ENCODE measurements around the gene ELF1. TPM values are rescaled to one million over a fixed set of nuclear protein-coding genes. Genes with fewer than 3 reads are reported as not detected.

ELF1 gene
- total and polyA plus RNA-seq, 2 experiments from 2014 or later = 39.4 to 91.1 TPM

DNA sequence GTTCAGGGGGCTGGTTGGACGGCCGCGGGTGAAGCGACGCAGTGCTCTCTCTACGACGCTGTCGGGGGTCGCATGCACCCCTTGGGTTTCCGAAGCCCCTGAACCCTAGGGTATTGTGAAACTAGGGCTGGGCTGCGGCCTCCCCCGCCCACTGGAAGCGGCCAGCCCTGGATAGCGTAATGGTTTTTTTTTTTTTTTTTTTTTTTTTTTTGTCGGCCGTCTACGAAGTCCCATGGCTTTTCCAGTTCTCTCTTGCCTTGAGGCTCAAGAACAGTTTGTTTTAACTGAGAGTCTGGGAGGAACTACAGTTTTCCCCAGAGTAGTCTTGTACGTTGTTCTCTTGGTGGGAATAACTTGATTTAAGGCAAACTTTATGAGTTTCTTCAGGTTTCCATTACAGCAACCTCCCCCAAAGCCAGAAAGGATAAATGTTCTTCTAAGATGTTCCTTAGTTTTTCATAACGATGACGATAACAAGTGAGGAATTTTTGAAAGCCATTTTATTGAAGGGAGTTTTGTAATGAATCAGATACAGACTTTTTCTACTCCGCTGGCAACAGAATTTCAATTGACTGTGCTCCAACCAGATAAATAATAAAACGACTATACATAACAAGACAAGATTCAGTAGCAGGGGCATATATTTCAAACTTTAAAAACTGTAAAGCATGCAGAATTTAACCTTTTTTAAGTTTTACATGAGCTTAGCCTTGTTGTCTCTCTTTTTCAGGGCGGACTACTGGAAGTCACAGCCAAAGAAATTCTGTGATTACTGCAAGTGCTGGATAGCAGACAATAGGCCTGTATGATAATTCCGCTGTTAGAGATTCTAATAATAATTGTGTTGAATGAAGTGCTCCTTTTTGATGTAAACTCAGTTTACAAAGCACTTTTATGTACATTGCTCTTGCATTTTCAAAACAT lies 43.1 kb upstream of the ELF1 start:
- Histone ChIP-seq H3K27me3 (no peaks in the 10 kb centered on the region), H3K9me3 (ENCODE audit: low read depth) (no peaks in the 10 kb centered on the region), H3K4me3 (peak overlapping the region; percentile 70), H4K20me1 (ENCODE audit: insufficient read depth, poor library complexity, severe bottlenecking) (peaks cover 22% of the 10 kb centered on the region), H2AFZ (peak overlapping the region; percentile 61), H3K79me2 (peaks cover 62% of the 10 kb centered on the region), H3K4me2 (peak overlapping the region; percentile 85), H3K27ac (peak overlapping the region; percentile 100), H3K4me1 (ENCODE audit: insufficient read depth) (peaks cover 42% of the 10 kb centered on the region), H3K36me3 (replicated peaks; ENCODE audit: insufficient read depth, low read depth) (no peaks in the 10 kb centered on the region), H3K9me2 (replicated peaks; ENCODE audit: insufficient read depth) (no peaks in the 10 kb centered on the region)
- no peak for TF ChIP-seq EZH2 (IDR thresholded peaks at IDR 0.05; ENCODE audit: borderline replicate concordance)
- no peak for TF ChIP-seq EZH2phosphoT487 (IDR thresholded peaks at IDR 0.05; ENCODE audit: low read depth, severe bottlenecking, unreplicated experiment)
- TF ChIP-seq, protein P1, sequence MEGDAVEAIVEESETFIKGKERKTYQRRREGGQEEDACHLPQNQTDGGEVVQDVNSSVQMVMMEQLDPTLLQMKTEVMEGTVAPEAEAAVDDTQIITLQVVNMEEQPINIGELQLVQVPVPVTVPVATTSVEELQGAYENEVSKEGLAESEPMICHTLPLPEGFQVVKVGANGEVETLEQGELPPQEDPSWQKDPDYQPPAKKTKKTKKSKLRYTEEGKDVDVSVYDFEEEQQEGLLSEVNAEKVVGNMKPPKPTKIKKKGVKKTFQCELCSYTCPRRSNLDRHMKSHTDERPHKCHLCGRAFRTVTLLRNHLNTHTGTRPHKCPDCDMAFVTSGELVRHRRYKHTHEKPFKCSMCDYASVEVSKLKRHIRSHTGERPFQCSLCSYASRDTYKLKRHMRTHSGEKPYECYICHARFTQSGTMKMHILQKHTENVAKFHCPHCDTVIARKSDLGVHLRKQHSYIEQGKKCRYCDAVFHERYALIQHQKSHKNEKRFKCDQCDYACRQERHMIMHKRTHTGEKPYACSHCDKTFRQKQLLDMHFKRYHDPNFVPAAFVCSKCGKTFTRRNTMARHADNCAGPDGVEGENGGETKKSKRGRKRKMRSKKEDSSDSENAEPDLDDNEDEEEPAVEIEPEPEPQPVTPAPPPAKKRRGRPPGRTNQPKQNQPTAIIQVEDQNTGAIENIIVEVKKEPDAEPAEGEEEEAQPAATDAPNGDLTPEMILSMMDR (IDR thresholded peaks at IDR 0.05; ENCODE audit: poor library complexity) = no peak
- 7% methylated on average over 24 of the region's 24 CpGs for WGBS (ENCODE audit: low lambda C conversion rate, missing lambda C conversion rate)
- DNase-seq (ENCODE audit: low spot score) = peak; percentile 86

DNA sequence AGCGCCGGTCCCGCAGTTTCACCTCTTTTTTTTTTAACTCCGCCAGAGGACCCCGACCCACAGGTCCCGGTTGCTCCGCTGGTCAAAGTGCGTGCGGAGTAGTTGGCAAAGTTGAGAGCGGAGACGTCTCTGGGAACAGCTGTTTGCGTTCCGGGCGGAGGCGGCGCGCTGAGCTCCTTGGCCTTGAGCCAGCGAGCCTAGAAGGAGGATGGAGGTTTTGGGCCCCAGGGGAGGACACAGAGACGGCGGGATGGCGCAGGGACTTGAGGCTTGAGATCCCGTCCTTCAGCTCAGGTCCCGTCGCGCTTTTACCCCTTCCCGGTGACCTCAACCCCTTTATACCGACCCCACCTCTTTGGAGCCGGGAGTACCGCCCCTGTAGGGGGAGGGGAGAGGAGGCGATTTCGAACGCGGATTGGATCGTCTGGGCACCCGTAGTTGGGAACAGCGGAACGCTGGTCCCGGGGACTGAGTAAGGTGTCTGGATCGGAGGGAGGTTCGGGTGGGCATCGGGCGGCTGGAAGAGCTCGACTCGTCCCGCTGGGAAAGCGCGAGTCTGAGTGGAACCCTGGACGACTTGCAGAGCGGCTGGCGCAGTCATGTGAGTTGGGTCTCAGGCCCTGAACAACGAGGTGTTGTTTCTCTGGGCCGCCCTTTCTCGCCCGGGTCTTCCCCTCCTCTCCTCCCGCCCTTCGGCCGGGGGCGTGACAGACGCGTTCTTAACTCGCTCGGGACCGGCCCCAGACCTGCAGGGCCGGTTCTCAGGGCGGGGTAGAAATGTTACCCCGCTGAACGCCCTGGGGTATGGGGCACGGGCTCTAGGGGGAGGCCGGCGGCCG lies 42.2 kb upstream of the ELF1 start, which contains the start of gene WBP4:
TSS of gene WBP4 (plus strand) at position 435 of the 839 bp plus-strand sequence. CDS start at position 600, 165 bp downstream.
- DNase-seq (ENCODE audit: low spot score) = peak; percentile 97
- under 1% methylated on average over 56 of the region's 71 CpGs for WGBS (ENCODE audit: low lambda C conversion rate, missing lambda C conversion rate)
- Histone ChIP-seq H4K20me1 (ENCODE audit: insufficient read depth, poor library complexity, severe bottlenecking) (peaks cover 30% of the 10 kb centered on the region), H3K36me3 (replicated peaks; ENCODE audit: insufficient read depth, low read depth) (no peaks in the 10 kb centered on the region), H3K4me1 (ENCODE audit: insufficient read depth) (peaks cover 48% of the 10 kb centered on the region), H3K9me2 (replicated peaks; ENCODE audit: insufficient read depth) (no peaks in the 10 kb centered on the region), H3K4me2 (peak within 1 kb of the TSS; percentile 85), H3K79me2 (peaks cover 70% of the 10 kb centered on the region), H3K27me3 (no peaks in the 10 kb centered on the region), H3K27ac (peak within 1 kb of the TSS; percentile 100), H3K4me3 (peak within 1 kb of the TSS; percentile 70), H2AFZ (peak within 1 kb of the TSS; percentile 61), H3K9me3 (ENCODE audit: low read depth) (no peaks in the 10 kb centered on the region)
- TF ChIP-seq, protein P1 (IDR thresholded peaks at IDR 0.05; ENCODE audit: poor library complexity) = peak; percentile 21
- no peak for TF ChIP-seq EZH2phosphoT487 (IDR thresholded peaks at IDR 0.05; ENCODE audit: low read depth, severe bottlenecking, unreplicated experiment)

DNA sequence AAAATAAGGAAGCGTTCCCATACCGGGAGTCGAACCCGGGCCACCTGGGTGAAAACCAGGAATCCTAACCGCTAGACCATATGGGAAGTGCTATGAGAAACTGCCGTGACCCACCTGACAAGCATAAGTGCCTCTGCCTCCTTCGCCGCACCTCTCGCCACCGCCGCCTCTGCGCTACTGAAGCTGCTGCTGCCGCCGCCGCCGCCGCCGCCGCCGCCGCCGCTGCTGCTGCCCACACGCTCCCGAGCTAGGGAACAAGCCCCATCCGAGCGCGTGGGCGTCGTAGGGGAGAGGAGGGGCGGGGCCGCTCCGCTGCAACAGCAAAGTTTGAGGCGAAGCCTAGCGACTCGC lies 41.6 kb upstream of the ELF1 start:
- Histone ChIP-seq H3K4me1 (ENCODE audit: insufficient read depth) (peaks cover 50% of the 10 kb centered on the region), H3K36me3 (replicated peaks; ENCODE audit: insufficient read depth, low read depth) (no peaks in the 10 kb centered on the region), H3K27ac (peak overlapping the region; percentile 100), H2AFZ (peak overlapping the region; percentile 61), H3K4me2 (peak overlapping the region; percentile 85), H3K79me2 (peaks cover 72% of the 10 kb centered on the region), H3K9me3 (ENCODE audit: low read depth) (no peaks in the 10 kb centered on the region), H4K20me1 (ENCODE audit: insufficient read depth, poor library complexity, severe bottlenecking) (peaks cover 36% of the 10 kb centered on the region), H3K9me2 (replicated peaks; ENCODE audit: insufficient read depth) (no peaks in the 10 kb centered on the region), H3K4me3 (peak overlapping the region; percentile 70), H3K27me3 (no peaks in the 10 kb centered on the region)
- no peak for TF ChIP-seq EZH2 (IDR thresholded peaks at IDR 0.05; ENCODE audit: borderline replicate concordance)
- TF ChIP-seq, protein P1 (IDR thresholded peaks at IDR 0.05; ENCODE audit: poor library complexity) = no peak
- no peak for TF ChIP-seq EZH2phosphoT487 (IDR thresholded peaks at IDR 0.05; ENCODE audit: low read depth, severe bottlenecking, unreplicated experiment)
- WGBS (ENCODE audit: low lambda C conversion rate, missing lambda C conversion rate) = under 1% methylated on average over 34 of the region's 35 CpGs
- peak; percentile 94 for DNase-seq (ENCODE audit: low spot score)
